Activated T-cell treated with anti-CD3 and anti-CD28 coated beads, Interleukin-2, amount 50 U/mL, for 48 hours (primary cell): Measurements from ENCODE around the gene RAB27A.
A peak's percentile ranks its signal among the peaks of the same experiment; 100 is the strongest.
"Not testable (repeated sequence)": the region's sequence is repeated elsewhere in the genome, so short reads cannot be mapped to it uniquely, and the experiment has no call there.

ENCODE experiments used
- DNase-seq, 2 experiments: peaks; one replicate each; pipeline ENCODE4 v3.0.0-alpha.2; 2020

Gene RAB27A

GRCh38 chr15:55289746-55290527 lies at the start of gene RAB27A:
Gene RAB27A, minus strand, starts transcription at chr15:55289813. Its CDS starts 54,879 bp downstream, at chr15:55234934.
- peak; percentile 87 to 90 for DNase-seq

GRCh38 chr15:55337160-55337559 lies 47.5 kb upstream of the RAB27A start:
- DNase-seq: no peak

- no peak for DNase-seq
Measured at GRCh38 chr15:55334997-55335396, 45.4 kb upstream of the RAB27A start.

GRCh38 chr15:55334371-55334770 lies 44.8 kb upstream of the RAB27A start:
- no peak for DNase-seq

GRCh38 chr15:55327387-55327786 lies 37.8 kb upstream of the RAB27A start:
- DNase-seq: no peak

GRCh38 chr15:55322467-55322866 lies 32.9 kb upstream of the RAB27A start:
- DNase-seq: no peak

GRCh38 chr15:55320963-55321362 lies 31.4 kb upstream of the RAB27A start:
- DNase-seq: no peak

GRCh38 chr15:55320238-55320550 lies 30.6 kb upstream of the RAB27A start:
- no peak for DNase-seq

- DNase-seq: no peak
Measured at GRCh38 chr15:55319537-55320237, 30.1 kb upstream of the RAB27A start.

GRCh38 chr15:55318588-55319494 lies 29.2 kb upstream of the RAB27A start, which contains the start of the genes PIGB and PIGBOS1:
Gene PIGB, plus strand, starts transcription at chr15:55319222. Its CDS starts 29 bp downstream, at chr15:55319251.
Gene PIGBOS1, minus strand, starts transcription at chr15:55319123. Its CDS starts 1,331 bp downstream, at chr15:55317792.
- peak; percentile 88 for DNase-seq

- not testable (repeated sequence) for DNase-seq
Measured at GRCh38 chr15:55302801-55303200, 13.2 kb upstream of the RAB27A start.

- DNase-seq: no peak
Measured at GRCh38 chr15:55297315-55297714, 7.7 kb upstream of the RAB27A start.

GRCh38 chr15:55290528-55291057 lies 980 bp upstream of the RAB27A start:
- peak; percentile 91 for DNase-seq

GRCh38 chr15:55289011-55289745 lies 435 bp downstream of the RAB27A start:
- peak; percentile 70 for DNase-seq

- no peak for DNase-seq
Measured at GRCh38 chr15:55288006-55288717, 1.5 kb downstream of the RAB27A start.

GRCh38 chr15:55286442-55287189 lies 3.0 kb downstream of the RAB27A start:
- not testable (repeated sequence) for DNase-seq

GRCh38 chr15:55284426-55284825 lies 5.2 kb downstream of the RAB27A start:
- DNase-seq: no peak

GRCh38 chr15:55283379-55284147 lies 6.0 kb downstream of the RAB27A start:
- no peak for DNase-seq

- peak; percentile 50 to 57 for DNase-seq
Measured at GRCh38 chr15:55282284-55282833, 7.3 kb downstream of the RAB27A start.
